CD14-positive monocyte (primary cell): ENCODE results near the gene FLAD1. TPM values are rescaled to one million over a fixed set of nuclear protein-coding genes. Genes with fewer than 3 reads are reported as not detected.

Experiments
- DNase-seq, 3 donors: peaks; one replicate each; pipeline ENCODE4 v3.0.0-alpha.2; 2011 to 2022
- H2AFZ ChIP-seq: 2 replicates; pipeline ENCODE4 v1.6.0; 2012; ENCODE audit warnings: mild to moderate bottlenecking, low read depth, low read length, inconsistent platforms; ENCODE audit not compliant: insufficient read depth, poor library complexity, severe bottlenecking
- H3K27ac ChIP-seq, 2 donors: 1 replicate in 1 of 2; 2 replicates in 1 of 2; pipeline ENCODE4 v1.5.1; 2012 to 2013; ENCODE audit warnings: low read length in 2 of 2, control low read depth in 1 of 2, inconsistent platforms in 1 of 2, low read depth in 1 of 2, mild to moderate bottlenecking in 1 of 2
- H3K27me3 ChIP-seq, 2 donors: one replicate each; pipeline versions ENCODE4 v1.6.0 to v1.6.1; 2011 to 2013; ENCODE audit warnings: low read length in 2 of 2; ENCODE audit not compliant: control insufficient read depth in 2 of 2, insufficient read depth in 2 of 2
- H3K36me3 ChIP-seq, 2 donors: replicated peaks in 1 of 2; 1 replicate in 1 of 2; 2 replicates in 1 of 2; pipeline versions ENCODE4 v1.5.1 to v1.6.1; 2012 to 2013; ENCODE audit warnings: low read length in 2 of 2, control low read depth in 1 of 2, inconsistent platforms in 1 of 2, mild to moderate bottlenecking in 1 of 2; ENCODE audit not compliant: insufficient read depth in 2 of 2, control insufficient read depth in 1 of 2
- H3K4me1 ChIP-seq, 2 donors: 1 replicate in 1 of 2; 2 replicates in 1 of 2; pipeline versions ENCODE4 v1.5.1 to v1.6.1; 2012 to 2013; ENCODE audit warnings: low read length in 2 of 2, control low read depth in 1 of 2, inconsistent platforms in 1 of 2, mild to moderate bottlenecking in 1 of 2, moderate library complexity in 1 of 2; ENCODE audit not compliant: insufficient read depth in 2 of 2, control insufficient read depth in 1 of 2
- H3K4me2 ChIP-seq: replicated peaks from 2 replicates; pipeline ENCODE3; 2012; ENCODE audit warnings: low read length, moderate library complexity, mild to moderate bottlenecking; ENCODE audit not compliant: poor library complexity, severe bottlenecking; ENCODE audit errors: extremely low read depth
- H3K4me3 ChIP-seq, 3 experiments: fragments of 200-600 bp in 1 of 3; sonication (generic) in 1 of 3; replicated peaks in 1 of 3; 1 replicate in 2 of 3; 2 replicates in 1 of 3; pipeline ENCODE4 v1.5.1; 2011 to 2013; ENCODE audit warnings: low read length in 3 of 3, mild to moderate bottlenecking in 3 of 3, control low read depth in 2 of 3, low read depth in 2 of 3, inconsistent platforms in 1 of 3, moderate library complexity in 1 of 3
- H3K79me2 ChIP-seq: 2 replicates; pipeline ENCODE4 v1.6.0; 2012; ENCODE audit warnings: mild to moderate bottlenecking, control low read depth, inconsistent platforms, low read length, moderate library complexity; ENCODE audit not compliant: insufficient read depth
- H3K9ac ChIP-seq: 2 replicates; pipeline ENCODE4 v1.6.0; 2017; ENCODE audit warnings: low read length, mild to moderate bottlenecking; ENCODE audit not compliant: insufficient read depth, poor library complexity, severe bottlenecking
- H3K9me3 ChIP-seq, 2 donors: replicated peaks in 1 of 2; 1 replicate in 1 of 2; 2 replicates in 1 of 2; pipeline versions ENCODE4 v1.5.1 to v1.6.1; 2012 to 2013; ENCODE audit warnings: low read length in 2 of 2, control low read depth in 1 of 2; ENCODE audit not compliant: control insufficient read depth in 1 of 2, insufficient read depth in 1 of 2
- H4K20me1 ChIP-seq: 2 replicates; pipeline ENCODE4 v1.6.0; 2012; ENCODE audit warnings: mild to moderate bottlenecking, low read length, control low read depth, moderate library complexity; ENCODE audit not compliant: insufficient read depth
- H3K27ac Mint-ChIP-seq, 7 donors: one replicate each; pipeline ENCODE4 v1.8.0; 2020; ENCODE audit warnings: mild to moderate bottlenecking in 7 of 7, mixed read lengths in 7 of 7, moderate library complexity in 6 of 7, inconsistent platforms in 2 of 7
- H3K27me3 Mint-ChIP-seq, 3 donors: one replicate each; pipeline ENCODE4 v1.8.0; 2021 to 2022; ENCODE audit warnings: low read depth in 3 of 3, mild to moderate bottlenecking in 3 of 3, mixed read lengths in 3 of 3, moderate library complexity in 3 of 3, inconsistent platforms in 1 of 3
- H3K36me3 Mint-ChIP-seq, 2 donors: one replicate each; pipeline ENCODE4 v1.8.0; 2020; ENCODE audit warnings: mixed read lengths in 2 of 2, inconsistent platforms in 1 of 2, mild to moderate bottlenecking in 1 of 2
- H3K4me1 Mint-ChIP-seq: one replicate; pipeline ENCODE4 v1.8.0; 2020; ENCODE audit warnings: mild to moderate bottlenecking, mixed read lengths
- H3K4me3 Mint-ChIP-seq, 2 donors: one replicate each; pipeline ENCODE4 v1.8.0; 2020; ENCODE audit warnings: mild to moderate bottlenecking in 2 of 2, mixed read lengths in 2 of 2, moderate library complexity in 1 of 2
- H3K9me3 Mint-ChIP-seq, 7 donors: one replicate each; pipeline ENCODE4 v1.8.0; 2020 to 2022; ENCODE audit warnings: mixed read lengths in 7 of 7, mild to moderate bottlenecking in 6 of 7, moderate library complexity in 6 of 7, inconsistent platforms in 2 of 7
- WGBS: methylation state at CpG from one replicate; pipeline ENCODE4 v1.1.5; 2013; ENCODE audit warnings: missing lambda C conversion rate; ENCODE audit not compliant: insufficient coverage; 5-methylcytosine and 5-hydroxymethylcytosine counted together
- intact Hi-C, 2 donors: fragments of 100-400 bp; cut with micrococcal nuclease; formaldehyde crosslinking; loops; one replicate each; pipeline versions ENCODE4 v1.15.0 to v1.15.1; 2023
- polyA plus RNA-seq, 3 donors: library from polyadenylated mRNA; depleted of rRNA in 1 of 3; unstranded in 2 of 3; stranded (reverse) in 1 of 3; fragments of 300-500 nt in 2 of 3; fragments of >200 nt in 1 of 3; fragmentation: Illumina TruSeq in 2 of 3; gene quantifications; 1 replicate in 2 of 3; 2 replicates in 1 of 3; pipeline ENCODE4 v1.2.3, GENCODE V29; 2012 to 2021
- TF ChIP-seq, protein P1 (sequence below): fragments of 200-600 bp; IDR thresholded peaks from one replicate; pipeline ENCODE4 v1.8.0; 2022; ENCODE audit warnings: antibody characterized with exemption, mild to moderate bottlenecking

FLAD1 gene
- polyA plus RNA-seq, 3 donors = 31.5 to 41.6 (median 35.1) TPM

DNA sequence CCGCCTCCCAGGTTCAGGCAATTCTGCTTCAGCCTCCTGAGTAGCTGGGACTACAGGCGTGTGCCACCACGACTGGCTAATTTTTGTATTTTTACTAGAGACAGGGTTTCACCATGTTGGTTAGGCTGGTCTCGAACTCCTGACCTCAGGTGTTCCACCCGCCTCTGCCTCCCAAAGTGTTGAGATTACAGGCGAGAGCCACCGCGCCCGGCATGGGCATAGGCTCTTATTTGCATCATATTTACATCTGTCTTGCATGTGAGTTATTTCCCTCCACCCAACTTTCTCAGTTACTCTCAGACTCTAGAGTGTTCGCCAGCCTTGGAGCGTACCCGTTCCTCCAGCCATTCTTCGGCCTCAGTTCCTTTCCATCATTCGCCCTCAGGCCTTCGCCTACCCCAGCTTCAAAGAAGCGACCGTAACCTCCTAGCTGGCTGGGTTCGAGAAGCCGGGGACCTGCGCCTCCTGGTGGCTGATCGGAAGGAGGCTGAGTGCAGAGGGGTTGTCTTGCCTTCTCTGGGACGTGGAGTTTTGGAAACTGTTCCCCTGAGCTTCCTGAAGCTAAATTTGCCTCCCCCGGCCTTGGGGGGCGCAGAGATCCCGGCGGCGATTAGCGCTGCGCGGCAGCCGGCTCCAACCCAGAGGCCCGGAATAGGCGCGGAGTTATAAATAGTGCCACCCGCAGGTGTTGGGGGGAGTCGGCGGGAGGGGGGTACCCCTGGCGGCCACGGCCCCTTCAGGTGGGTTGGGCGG, 15.8 kb downstream of the FLAD1 start:
- WGBS = 12% methylated on average over 27 of the region's 40 CpGs
- Histone ChIP-seq H3K27ac (no peak overlapping the region), H3K4me3 (peak overlapping the region; percentile 3 to 98 (median 67)), H3K79me2 (peaks cover 42% of the 10 kb centered on the region), H3K4me1 (peaks cover 55 to 65% of the 10 kb centered on the region in 2 donors), H3K9me3 (no peaks in the 10 kb centered on the region), H3K9ac (peak overlapping the region; percentile 19), H4K20me1 (peaks cover 12% of the 10 kb centered on the region), H3K4me2 (peak overlapping the region; percentile 90), H2AFZ (peak overlapping the region; percentile 72), H3K27me3 (no peaks in the 10 kb centered on the region), H3K36me3 (no peaks in the 10 kb centered on the region)
- H3K27ac Mint-ChIP-seq = peak overlapping the region in 4 of 7 donors; percentile 30 to 87 (median 64)
- H3K27me3 Mint-ChIP-seq = peaks cover 2 to 4% (median 2%) of the 10 kb centered on the region in 3 donors
- peaks cover 0 to 3% of the 10 kb centered on the region in 2 donors for H3K36me3 Mint-ChIP-seq
- H3K4me1 Mint-ChIP-seq = peaks cover 51% of the 10 kb centered on the region
- no peaks in the 10 kb centered on the region for H3K9me3 Mint-ChIP-seq
- intact Hi-C loops = no loop called here
- H3K4me3 Mint-ChIP-seq = peak overlapping the region; percentile 77 to 84
- TF ChIP-seq, protein P1, sequence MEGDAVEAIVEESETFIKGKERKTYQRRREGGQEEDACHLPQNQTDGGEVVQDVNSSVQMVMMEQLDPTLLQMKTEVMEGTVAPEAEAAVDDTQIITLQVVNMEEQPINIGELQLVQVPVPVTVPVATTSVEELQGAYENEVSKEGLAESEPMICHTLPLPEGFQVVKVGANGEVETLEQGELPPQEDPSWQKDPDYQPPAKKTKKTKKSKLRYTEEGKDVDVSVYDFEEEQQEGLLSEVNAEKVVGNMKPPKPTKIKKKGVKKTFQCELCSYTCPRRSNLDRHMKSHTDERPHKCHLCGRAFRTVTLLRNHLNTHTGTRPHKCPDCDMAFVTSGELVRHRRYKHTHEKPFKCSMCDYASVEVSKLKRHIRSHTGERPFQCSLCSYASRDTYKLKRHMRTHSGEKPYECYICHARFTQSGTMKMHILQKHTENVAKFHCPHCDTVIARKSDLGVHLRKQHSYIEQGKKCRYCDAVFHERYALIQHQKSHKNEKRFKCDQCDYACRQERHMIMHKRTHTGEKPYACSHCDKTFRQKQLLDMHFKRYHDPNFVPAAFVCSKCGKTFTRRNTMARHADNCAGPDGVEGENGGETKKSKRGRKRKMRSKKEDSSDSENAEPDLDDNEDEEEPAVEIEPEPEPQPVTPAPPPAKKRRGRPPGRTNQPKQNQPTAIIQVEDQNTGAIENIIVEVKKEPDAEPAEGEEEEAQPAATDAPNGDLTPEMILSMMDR = peak; percentile 84
- DNase-seq = peak in 2 of 3 donors; percentile 52 to 59

DNA sequence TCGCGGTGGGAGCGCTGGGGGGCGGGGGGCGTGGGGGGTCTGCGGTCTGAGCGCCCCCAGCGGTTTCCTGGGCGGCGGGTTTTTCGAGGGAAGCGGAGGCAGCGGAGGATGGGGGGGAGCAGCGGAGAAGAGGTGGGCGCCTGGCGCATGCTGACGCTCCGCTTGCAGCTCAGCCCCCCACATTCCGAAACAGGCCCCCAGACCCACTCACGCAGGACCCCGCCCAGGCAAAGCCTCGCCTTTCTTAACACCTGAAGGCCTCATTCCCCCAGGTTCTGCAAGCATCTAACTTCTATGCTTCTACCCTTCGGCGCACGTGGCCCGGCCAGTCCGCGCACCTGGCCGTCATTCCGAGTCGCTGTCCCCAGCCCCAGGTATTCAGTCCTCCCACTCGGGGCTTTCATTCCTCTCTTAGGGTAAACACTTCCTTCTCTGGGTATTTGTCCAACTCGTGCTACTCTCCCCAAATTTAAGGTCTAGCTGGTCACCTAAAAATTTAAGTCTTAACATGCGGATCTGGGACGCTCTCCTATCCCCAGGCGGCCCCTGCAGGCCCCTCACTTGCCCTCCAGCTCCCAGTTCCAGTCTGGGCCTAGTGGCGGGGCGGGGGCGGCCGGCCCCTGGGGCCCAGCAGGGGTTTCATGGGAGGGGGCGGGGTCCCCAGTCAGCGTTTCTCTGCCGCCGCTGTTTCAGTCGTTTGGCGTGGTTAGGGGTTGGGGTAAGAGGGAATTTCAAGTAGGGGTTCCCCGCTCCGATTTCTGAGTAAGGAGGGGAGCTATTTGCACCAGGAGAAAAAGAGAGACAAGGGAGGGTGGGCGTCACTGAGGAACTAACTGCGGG, 16.6 kb downstream of the FLAD1 start:
- Histone ChIP-seq H3K79me2 (peaks cover 50% of the 10 kb centered on the region), H3K9me3 (no peaks in the 10 kb centered on the region), H3K27ac (peak overlapping the region; percentile 87 to 95), H3K4me3 (peak overlapping the region; percentile 67 to 98 (median 77)), H3K4me2 (peak overlapping the region; percentile 90), H3K36me3 (no peaks in the 10 kb centered on the region), H4K20me1 (peaks cover 12% of the 10 kb centered on the region), H3K4me1 (peaks cover 60 to 71% of the 10 kb centered on the region in 2 donors), H2AFZ (peak overlapping the region; percentile 72), H3K27me3 (no peaks in the 10 kb centered on the region), H3K9ac (peak overlapping the region; percentile 38)
- TF ChIP-seq, protein P1 = no peak
- peaks cover 0 to 3% of the 10 kb centered on the region in 2 donors for H3K36me3 Mint-ChIP-seq
- H3K27ac Mint-ChIP-seq = peak overlapping the region; percentile 55 to 94 (median 84)
- no peak for DNase-seq
- 0% methylated on average over 30 of the region's 50 CpGs for WGBS
- peak overlapping the region; percentile 94 to 96 for H3K4me3 Mint-ChIP-seq
- peaks cover 51% of the 10 kb centered on the region for H3K4me1 Mint-ChIP-seq
- no peaks in the 10 kb centered on the region for H3K9me3 Mint-ChIP-seq
- intact Hi-C loops = loop anchor here (2.0 to 5.0 kb wide), 4 partner anchors 17 to 63 kb away; partner anchors contain the start of genes PYGO2 (in 2 of the 2), ADAM15 (in 1 of the 2) and EFNA4 (in 1 of the 2)
- peaks cover 0 to 4% (median under 1%) of the 10 kb centered on the region in 3 donors for H3K27me3 Mint-ChIP-seq
